Smooth muscle cell (in vitro differentiated cells): ENCODE data around the gene PLSCR3. TPM values are rescaled to one million over a fixed set of nuclear protein-coding genes. Genes with fewer than 3 reads are reported as not detected.

ENCODE experiments used
- DNase-seq: peaks from one replicate; lab custom pipeline; 2025; ENCODE audit not compliant: unreplicated experiment; lab: John Stamatoyannopoulos, UW
- H2AFZ ChIP-seq: fragments of 200-600 bp; sonication (generic); 2 replicates; pipeline ENCODE4 v1.6.0; 2016; ENCODE audit warnings: antibody characterized with exemption, low read depth, mild to moderate bottlenecking
- H3F3A ChIP-seq: fragments of 200-600 bp; sonication (generic); 2 replicates; pipeline ENCODE4 v1.6.0; 2017; ENCODE audit warnings: antibody characterized with exemption, low read depth
- H3K27ac ChIP-seq: fragments of 200-600 bp; sonication (generic); 2 replicates; pipeline ENCODE4 v1.5.1; 2016; ENCODE audit warnings: low read depth, mild to moderate bottlenecking
- H3K27me3 ChIP-seq: fragments of 200-600 bp; sonication (generic); 2 replicates; pipeline ENCODE4 v1.6.1; 2016; ENCODE audit warnings: low read depth, mild to moderate bottlenecking
- H3K36me3 ChIP-seq: fragments of 200-600 bp; sonication (generic); 2 replicates; pipeline ENCODE4 v1.5.1; 2016; ENCODE audit warnings: low read depth
- H3K4me1 ChIP-seq: fragments of 200-600 bp; sonication (generic); 2 replicates; pipeline ENCODE4 v1.5.1; 2016; ENCODE audit warnings: low read depth
- H3K4me2 ChIP-seq: fragments of 200-600 bp; sonication (generic); 2 replicates; pipeline ENCODE4 v1.6.0; 2016; ENCODE audit warnings: mild to moderate bottlenecking
- H3K4me3 ChIP-seq: fragments of 200-600 bp; sonication (generic); 2 replicates; pipeline ENCODE4 v1.5.1; 2016; ENCODE audit warnings: mild to moderate bottlenecking
- H3K79me2 ChIP-seq: fragments of 200-600 bp; sonication (generic); 2 replicates; pipeline ENCODE4 v1.6.0; 2016; ENCODE audit warnings: low read depth, mild to moderate bottlenecking
- H3K9ac ChIP-seq: fragments of 200-600 bp; sonication (generic); 2 replicates; pipeline ENCODE4 v1.6.0; 2016; ENCODE audit warnings: low read depth
- H3K9me3 ChIP-seq: fragments of 200-600 bp; sonication (generic); replicated peaks from 2 replicates; pipeline ENCODE4 v1.5.1; 2016; ENCODE audit warnings: low read depth
- H4K20me1 ChIP-seq: fragments of 200-600 bp; sonication (generic); 2 replicates; pipeline ENCODE4 v1.6.0; 2016; ENCODE audit warnings: low read depth
- CTCF ChIP-seq: fragments of 200-600 bp; sonication (generic); IDR thresholded peaks from 2 replicates; pipeline ENCODE4 v1.5.1; 2017; ENCODE audit warnings: borderline replicate concordance, mild to moderate bottlenecking, antibody characterized with exemption; ENCODE audit not compliant: insufficient read depth, poor library complexity, severe bottlenecking
- WGBS: methylation state at CpG from one replicate; pipeline ENCODE4 v1.1.7; 2016; ENCODE audit warnings: low lambda C conversion rate; 5-methylcytosine and 5-hydroxymethylcytosine counted together
- polyA plus RNA-seq: library from polyadenylated mRNA; unstranded; fragments of >200 nt; fragmentation: Nextera tagmentation; extraction: Ambion mirVana; gene quantifications from 2 replicates; pipeline ENCODE4 v1.2.1, GENCODE V29; 2016
- total RNA-seq: library from RNA; depleted of rRNA; stranded (reverse); fragments of >200 nt; gene quantifications from 2 replicates; pipeline ENCODE4 v1.2.3, GENCODE V29; 2014

PLSCR3 gene
- total and polyA plus RNA-seq, 2 experiments from 2014 or later = 29.3 to 110 TPM

GRCh38 chr17:7427549-7427948 lies 33.2 kb upstream of the PLSCR3 start:
- Histone ChIP-seq H3K9me3 (no peaks in the 10 kb centered on the region), H3K36me3 (no peaks in the 10 kb centered on the region), H4K20me1 (no peaks in the 10 kb centered on the region), H3F3A (no peaks in the 10 kb centered on the region), H3K9ac (no peak overlapping the region), H3K27me3 (no peaks in the 10 kb centered on the region), H3K4me3 (no peak overlapping the region), H2AFZ (no peak overlapping the region), H3K27ac (no peak overlapping the region), H3K4me1 (no peaks in the 10 kb centered on the region), H3K79me2 (no peaks in the 10 kb centered on the region), H3K4me2 (no peak overlapping the region)
- no peak for DNase-seq
- WGBS = 95% methylated on average over 7 of the region's 7 CpGs
- no peak for TF ChIP-seq CTCF

- Histone ChIP-seq H3K9me3 (no peaks in the 10 kb centered on the region), H3K4me2 (no peak overlapping the region), H3K36me3 (no peaks in the 10 kb centered on the region), H3K27me3 (no peaks in the 10 kb centered on the region), H4K20me1 (no peaks in the 10 kb centered on the region), H2AFZ (no peak overlapping the region), H3K79me2 (no peaks in the 10 kb centered on the region), H3K4me3 (no peak overlapping the region), H3K9ac (no peak overlapping the region), H3K27ac (no peak overlapping the region), H3F3A (no peaks in the 10 kb centered on the region), H3K4me1 (no peaks in the 10 kb centered on the region)
- 94% methylated on average over 28 of the region's 29 CpGs for WGBS
- DNase-seq = no peak
- no peak for TF ChIP-seq CTCF
Observed at GRCh38 chr17:7426896-7427489, 32.7 kb upstream of the PLSCR3 start.

GRCh38 chr17:7426203-7426863 lies 32.0 kb upstream of the PLSCR3 start:
- H3K9ac ChIP-seq = no peak overlapping the region
- no peaks in the 10 kb centered on the region for H3K79me2 ChIP-seq
- H3K4me1 ChIP-seq = no peaks in the 10 kb centered on the region
- TF ChIP-seq CTCF = no peak
- H3F3A ChIP-seq = no peaks in the 10 kb centered on the region
- no peak overlapping the region for H3K27ac ChIP-seq
- no peak for DNase-seq
- H4K20me1 ChIP-seq = no peaks in the 10 kb centered on the region
- no peaks in the 10 kb centered on the region for H3K36me3 ChIP-seq
- no peak overlapping the region for H3K4me2 ChIP-seq
- no peak overlapping the region for H3K4me3 ChIP-seq
- H3K27me3 ChIP-seq = no peaks in the 10 kb centered on the region
- no peak overlapping the region for H2AFZ ChIP-seq
- WGBS = 93% methylated on average over 33 of the region's 33 CpGs
- H3K9me3 ChIP-seq = no peaks in the 10 kb centered on the region

GRCh38 chr17:7425756-7426155 lies 31.4 kb upstream of the PLSCR3 start:
- H3K9me3 ChIP-seq = no peaks in the 10 kb centered on the region
- no peak for DNase-seq
- WGBS = 88% methylated on average over 8 of the region's 8 CpGs
- no peak overlapping the region for H2AFZ ChIP-seq
- no peak overlapping the region for H3K27ac ChIP-seq
- H3K79me2 ChIP-seq = no peaks in the 10 kb centered on the region
- H3K4me2 ChIP-seq = no peak overlapping the region
- H3K36me3 ChIP-seq = no peaks in the 10 kb centered on the region
- no peaks in the 10 kb centered on the region for H3F3A ChIP-seq
- H3K27me3 ChIP-seq = no peaks in the 10 kb centered on the region
- no peak for TF ChIP-seq CTCF
- no peaks in the 10 kb centered on the region for H3K4me1 ChIP-seq
- H3K4me3 ChIP-seq = no peak overlapping the region
- H4K20me1 ChIP-seq = no peaks in the 10 kb centered on the region
- H3K9ac ChIP-seq = no peak overlapping the region
